Thyroid gland (tissue), 4 donors: ENCODE results near the gene WFDC12.

Experiments used
- CTCF ChIP-seq, 6 experiments: fragments of 200-600 bp in 3 of 6; fragments of 450-650 bp in 3 of 6; sonication (generic) in 3 of 6; IDR thresholded peaks; one replicate each; pipeline ENCODE4 v1.5.1; 2016 to 2019; ENCODE audit warnings: antibody characterized with exemption in 6 of 6, mild to moderate bottlenecking in 2 of 6, inconsistent platforms in 1 of 6, moderate library complexity in 1 of 6
- POLR2A ChIP-seq, 2 donors: fragments of 450-650 bp; IDR thresholded peaks; one replicate each; pipeline ENCODE4 v1.6.1; 2017; ENCODE audit warnings: antibody characterized with exemption in 2 of 2, mild to moderate bottlenecking in 2 of 2, moderate library complexity in 1 of 2

- TF ChIP-seq CTCF (IDR thresholded peaks at IDR 0.05) (no peak), POLR2A (IDR thresholded peaks at IDR 0.05) (no peak)
Observed at GRCh38 chr20:45112754-45113153, 11.5 kb downstream of the WFDC12 start.
